ENCODE data around the gene C20orf204.

The C20orf204 gene

DNA sequence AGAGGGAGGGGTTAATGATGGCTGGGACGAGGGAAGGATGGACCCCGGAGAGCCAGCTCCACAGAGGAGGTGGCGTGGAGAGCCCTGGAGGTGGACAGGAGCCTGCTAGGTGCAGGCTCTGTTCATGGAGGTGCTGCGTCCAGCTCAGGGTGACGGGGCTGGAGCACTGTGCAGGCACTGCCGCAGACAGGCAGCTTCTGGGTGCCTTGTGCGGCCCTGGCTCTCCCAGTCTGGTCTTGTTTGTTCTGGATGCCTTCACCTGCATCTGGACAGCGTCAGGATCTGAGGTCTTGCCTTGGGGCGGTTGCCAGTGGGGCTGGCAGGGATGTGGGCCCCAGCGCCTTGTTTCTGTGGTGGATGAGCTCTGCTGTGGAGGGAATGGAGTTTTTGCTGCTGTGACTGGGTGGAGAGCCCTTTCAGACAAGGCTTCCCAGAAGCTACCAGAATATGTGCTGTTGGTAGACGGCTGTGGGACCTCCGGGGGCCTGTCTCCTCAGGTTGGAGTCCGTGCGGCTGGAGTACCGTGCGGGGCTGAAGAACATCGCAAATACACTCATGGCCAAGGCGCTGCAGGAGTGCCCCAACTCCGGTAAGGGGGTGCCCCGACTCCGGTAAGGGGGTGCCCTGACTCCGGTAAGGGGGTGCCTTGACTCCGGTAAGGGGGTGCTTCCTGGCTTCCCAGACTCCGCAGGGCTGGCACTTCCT, 7.8 kb upstream of the C20orf204 start:
- Histone ChIP-seq H3K27ac (ENCODE audit: insufficient read depth, low read length, poor library complexity, severe bottlenecking) (no peak overlapping the region), H3K36me3 (ENCODE audit: control insufficient read depth, insufficient read depth, low read length) (peaks cover 94% of the 10 kb centered on the region), H3K9me3 (ENCODE audit: control insufficient read depth, low read length) (no peaks in the 10 kb centered on the region), H3K4me1 (ENCODE audit: control insufficient read depth, insufficient read depth, low read length, poor library complexity, severe bottlenecking) (no peaks in the 10 kb centered on the region), H3K27me3 (replicated peaks; ENCODE audit: control insufficient read depth, insufficient read depth, low read length, poor library complexity, severe bottlenecking) (no peaks in the 10 kb centered on the region), H3K4me3 (ENCODE audit: insufficient read depth, low read depth, low read length, poor library complexity, severe bottlenecking) (no peak overlapping the region)
- no peak for DNase-seq

DNA sequence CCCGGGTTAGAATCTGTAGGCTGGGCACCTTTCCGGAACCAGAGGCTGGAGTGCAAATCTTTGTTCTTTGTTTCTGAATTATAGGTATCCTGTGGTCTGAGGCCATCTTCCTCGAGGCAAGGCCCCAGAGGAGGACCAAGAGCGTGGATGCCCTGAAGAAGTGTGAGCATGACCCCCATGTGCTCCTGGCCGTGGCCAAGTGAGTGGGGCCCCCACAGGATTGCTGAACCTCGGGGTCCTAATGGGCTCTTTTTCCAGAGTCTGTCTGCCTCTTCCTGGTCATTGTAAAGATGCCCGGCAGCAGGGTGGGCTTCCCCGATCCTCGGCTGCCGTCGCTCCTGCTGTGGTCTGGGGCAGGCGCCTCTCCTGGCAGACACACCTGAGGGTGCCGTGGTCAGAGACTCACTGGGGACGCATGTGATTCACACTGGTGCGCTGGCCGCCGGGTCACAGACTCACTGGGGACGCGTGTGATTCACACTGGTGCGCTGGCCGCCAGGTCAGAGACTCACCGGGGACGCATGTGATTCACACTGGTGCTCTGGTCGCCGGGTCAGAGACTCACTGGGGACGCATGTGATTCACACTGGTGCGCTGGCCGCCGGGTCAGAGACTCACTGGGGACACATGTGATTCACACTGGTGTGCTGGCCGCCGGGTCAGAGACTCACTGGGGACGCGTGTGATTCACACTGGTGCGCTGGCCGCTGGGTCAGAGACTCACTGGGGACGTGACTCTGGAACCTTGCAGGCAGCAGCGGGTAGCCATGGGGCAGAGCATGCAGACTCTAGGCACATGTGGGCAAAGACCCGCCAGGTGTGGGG, 6.5 kb upstream of the C20orf204 start:
- Histone ChIP-seq H3K27me3 (replicated peaks; ENCODE audit: control insufficient read depth, insufficient read depth, low read length, poor library complexity, severe bottlenecking) (no peaks in the 10 kb centered on the region), H3K27ac (ENCODE audit: insufficient read depth, low read length, poor library complexity, severe bottlenecking) (no peak overlapping the region), H3K4me3 (ENCODE audit: insufficient read depth, low read depth, low read length, poor library complexity, severe bottlenecking) (no peak overlapping the region), H3K9me3 (ENCODE audit: control insufficient read depth, low read length) (no peaks in the 10 kb centered on the region), H3K36me3 (ENCODE audit: control insufficient read depth, insufficient read depth, low read length) (peaks cover 85% of the 10 kb centered on the region), H3K4me1 (ENCODE audit: control insufficient read depth, insufficient read depth, low read length, poor library complexity, severe bottlenecking) (peaks cover 7% of the 10 kb centered on the region)
- no peak for DNase-seq

DNA sequence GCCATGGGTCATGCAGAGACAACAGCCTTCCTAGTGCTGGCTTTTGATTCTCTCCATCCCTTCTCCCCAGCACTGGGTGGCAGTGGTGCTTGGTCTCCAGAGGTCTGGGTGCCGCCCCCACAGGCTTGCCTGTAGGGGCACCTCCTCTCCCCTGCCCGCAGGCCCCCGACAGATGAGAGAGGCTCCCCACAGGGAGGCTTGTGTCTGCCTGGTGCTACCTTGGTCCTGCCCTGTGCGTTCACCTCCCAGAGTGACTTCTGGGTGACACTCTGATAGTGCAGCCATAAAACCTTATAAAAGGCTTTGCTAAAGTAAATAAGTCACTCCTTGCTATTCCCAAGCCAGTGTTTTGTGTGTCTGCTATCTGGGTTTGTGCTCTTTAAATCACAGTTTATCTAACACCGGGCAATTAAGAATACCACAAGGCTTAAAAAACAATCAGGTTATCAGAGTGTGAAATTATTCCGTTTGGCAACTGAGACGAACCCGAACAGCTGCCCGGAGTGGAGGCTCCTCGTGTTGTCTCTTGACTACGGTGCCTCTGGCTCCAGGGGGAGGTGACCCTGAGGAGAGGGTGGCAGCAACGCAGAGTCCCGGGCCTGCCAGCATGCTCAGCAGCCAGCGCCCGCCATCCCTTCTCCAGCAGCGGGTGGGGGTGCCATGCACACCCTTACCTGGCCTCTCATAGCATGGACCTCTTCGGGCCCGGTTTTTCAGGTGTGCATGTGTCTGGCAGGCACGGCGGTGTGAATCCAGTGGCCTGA, 5.4 kb upstream of the C20orf204 start:
- Histone ChIP-seq H3K36me3 (ENCODE audit: control insufficient read depth, insufficient read depth, low read length) (peaks cover 74% of the 10 kb centered on the region), H3K4me3 (ENCODE audit: insufficient read depth, low read depth, low read length, poor library complexity, severe bottlenecking) (no peak overlapping the region), H3K27me3 (replicated peaks; ENCODE audit: control insufficient read depth, insufficient read depth, low read length, poor library complexity, severe bottlenecking) (no peaks in the 10 kb centered on the region), H3K9me3 (ENCODE audit: control insufficient read depth, low read length) (no peaks in the 10 kb centered on the region), H3K4me1 (ENCODE audit: control insufficient read depth, insufficient read depth, low read length, poor library complexity, severe bottlenecking) (peaks cover 17% of the 10 kb centered on the region), H3K27ac (ENCODE audit: insufficient read depth, low read length, poor library complexity, severe bottlenecking) (no peak overlapping the region)
- no peak for DNase-seq

DNA sequence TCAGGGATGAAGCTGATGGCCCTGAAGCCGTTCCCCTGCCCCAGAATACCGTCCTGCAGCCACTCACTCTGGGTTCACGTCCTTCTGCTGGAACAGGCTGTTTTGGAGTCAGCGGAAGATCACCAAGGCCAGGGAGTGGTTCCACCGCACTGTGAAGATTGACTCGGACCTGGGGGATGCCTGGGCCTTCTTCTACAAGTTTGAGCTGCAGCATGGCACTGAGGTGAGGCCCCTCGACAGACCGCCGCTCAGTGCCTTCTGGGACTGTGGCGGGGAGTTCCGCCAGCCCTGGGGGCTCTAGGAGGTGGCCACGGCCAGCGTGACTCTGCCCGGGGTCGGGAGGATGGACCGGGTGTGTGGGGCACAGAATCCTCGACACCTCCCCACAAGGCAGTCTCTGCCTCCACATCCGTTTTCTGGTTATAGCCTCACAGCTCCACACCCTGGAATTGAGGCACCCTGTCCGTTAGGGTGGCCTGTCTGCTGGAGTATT, 4.1 kb upstream of the C20orf204 start:
- Histone ChIP-seq H3K36me3 (ENCODE audit: control insufficient read depth, insufficient read depth, low read length) (peaks cover 61% of the 10 kb centered on the region), H3K27ac (ENCODE audit: insufficient read depth, low read length, poor library complexity, severe bottlenecking) (no peak overlapping the region)
- DNase-seq = no peak

GRCh38 chr20:64032706-64033624, 3.0 kb upstream of the C20orf204 start:
- no peak overlapping the region for H3K4me3 ChIP-seq (ENCODE audit: insufficient read depth, low read depth, low read length, poor library complexity, severe bottlenecking)
- no peaks in the 10 kb centered on the region for H3K9me3 ChIP-seq (ENCODE audit: control insufficient read depth, low read length)
- no peak for DNase-seq
- H3K36me3 ChIP-seq (ENCODE audit: control insufficient read depth, insufficient read depth, low read length) = peaks cover 50% of the 10 kb centered on the region
- peaks cover 40% of the 10 kb centered on the region for H3K4me1 ChIP-seq (ENCODE audit: control insufficient read depth, insufficient read depth, low read length, poor library complexity, severe bottlenecking)
- no peaks in the 10 kb centered on the region for H3K27me3 ChIP-seq (replicated peaks; ENCODE audit: control insufficient read depth, insufficient read depth, low read length, poor library complexity, severe bottlenecking)
- H3K27ac ChIP-seq (ENCODE audit: insufficient read depth, low read length, poor library complexity, severe bottlenecking) = no peak overlapping the region

More for the DNA sequence above, 4.1 kb upstream of the C20orf204 start:
- H3K27me3 ChIP-seq (replicated peaks; ENCODE audit: control insufficient read depth, insufficient read depth, low read length, poor library complexity, severe bottlenecking) = no peaks in the 10 kb centered on the region
- H3K4me3 ChIP-seq (ENCODE audit: insufficient read depth, low read depth, low read length, poor library complexity, severe bottlenecking) = no peak overlapping the region
- peaks cover 29% of the 10 kb centered on the region for H3K4me1 ChIP-seq (ENCODE audit: control insufficient read depth, insufficient read depth, low read length, poor library complexity, severe bottlenecking)
- no peaks in the 10 kb centered on the region for H3K9me3 ChIP-seq (ENCODE audit: control insufficient read depth, low read length)

DNA sequence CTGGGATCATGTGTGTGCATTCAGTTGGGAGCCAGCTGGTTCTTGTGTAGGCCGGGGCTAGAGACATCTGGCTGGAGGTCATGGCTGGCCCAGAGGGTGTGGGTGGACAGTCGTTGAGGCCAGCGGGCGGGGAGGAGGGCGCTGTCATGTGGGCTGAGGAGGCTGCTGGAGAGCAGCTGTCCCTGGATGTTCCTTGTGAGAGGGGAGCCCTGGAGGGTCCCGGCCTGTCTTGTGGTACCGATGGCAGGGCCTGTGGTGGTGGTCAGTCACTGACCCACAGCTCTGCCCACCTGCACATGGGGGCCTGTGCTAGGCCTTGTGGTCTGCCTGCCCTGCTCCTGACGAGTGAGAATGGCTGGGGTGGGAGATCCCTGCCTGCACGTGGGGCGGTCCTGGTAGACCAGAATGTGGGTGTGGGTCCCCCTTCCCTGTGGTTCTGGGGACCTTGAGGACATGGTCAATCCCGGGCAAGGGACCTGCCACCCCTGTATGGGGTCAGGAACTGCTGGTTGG, 1.9 kb upstream of the C20orf204 start:
- no peak for DNase-seq
- Histone ChIP-seq H3K27ac (ENCODE audit: insufficient read depth, low read length, poor library complexity, severe bottlenecking) (peak overlapping the region; percentile 53), H3K9me3 (ENCODE audit: control insufficient read depth, low read length) (no peaks in the 10 kb centered on the region), H3K4me3 (ENCODE audit: insufficient read depth, low read depth, low read length, poor library complexity, severe bottlenecking) (no peak overlapping the region), H3K36me3 (ENCODE audit: control insufficient read depth, insufficient read depth, low read length) (peaks cover 40% of the 10 kb centered on the region), H3K4me1 (ENCODE audit: control insufficient read depth, insufficient read depth, low read length, poor library complexity, severe bottlenecking) (peaks cover 49% of the 10 kb centered on the region), H3K27me3 (replicated peaks; ENCODE audit: control insufficient read depth, insufficient read depth, low read length, poor library complexity, severe bottlenecking) (no peaks in the 10 kb centered on the region)

- peak in 2 of 3 donors; percentile 27 to 28 for DNase-seq
- peak overlapping the region; percentile 53 for H3K27ac ChIP-seq (ENCODE audit: insufficient read depth, low read length, poor library complexity, severe bottlenecking)
- H3K36me3 ChIP-seq (ENCODE audit: control insufficient read depth, insufficient read depth, low read length) = peaks cover 27% of the 10 kb centered on the region
- no peaks in the 10 kb centered on the region for H3K9me3 ChIP-seq (ENCODE audit: control insufficient read depth, low read length)
- no peaks in the 10 kb centered on the region for H3K27me3 ChIP-seq (replicated peaks; ENCODE audit: control insufficient read depth, insufficient read depth, low read length, poor library complexity, severe bottlenecking)
- no peak overlapping the region for H3K4me3 ChIP-seq (ENCODE audit: insufficient read depth, low read depth, low read length, poor library complexity, severe bottlenecking)
- peaks cover 59% of the 10 kb centered on the region for H3K4me1 ChIP-seq (ENCODE audit: control insufficient read depth, insufficient read depth, low read length, poor library complexity, severe bottlenecking)
Observed at GRCh38 chr20:64035066-64035932, 683 bp upstream of the C20orf204 start.

- H3K4me3 ChIP-seq (ENCODE audit: insufficient read depth, low read depth, low read length, poor library complexity, severe bottlenecking) = no peak overlapping the region
- H3K9me3 ChIP-seq (ENCODE audit: control insufficient read depth, low read length) = no peaks in the 10 kb centered on the region
- peaks cover 71% of the 10 kb centered on the region for H3K4me1 ChIP-seq (ENCODE audit: control insufficient read depth, insufficient read depth, low read length, poor library complexity, severe bottlenecking)
- no peaks in the 10 kb centered on the region for H3K27me3 ChIP-seq (replicated peaks; ENCODE audit: control insufficient read depth, insufficient read depth, low read length, poor library complexity, severe bottlenecking)
- H3K36me3 ChIP-seq (ENCODE audit: control insufficient read depth, insufficient read depth, low read length) = peaks cover 17% of the 10 kb centered on the region
- peak overlapping the region; percentile 45 for H3K27ac ChIP-seq (ENCODE audit: insufficient read depth, low read length, poor library complexity, severe bottlenecking)
- DNase-seq = no peak
Observed at GRCh38 chr20:64036346-64037198, 590 bp downstream of the C20orf204 start.

Data from effector memory CD4-positive, alpha-beta T cell (primary cell).